Adipose tissue (tissue), 3 donors: ENCODE data around the gene PAGR1. TPM values are rescaled to one million over a fixed set of nuclear protein-coding genes. Genes with fewer than 3 reads are reported as not detected.
A peak's percentile ranks its signal among the peaks of the same experiment; 100 is the strongest.
"Not testable (repeated sequence)": the region's sequence is repeated elsewhere in the genome, so short reads cannot be mapped to it uniquely, and the experiment has no call there.

Source experiments
- H3K27ac ChIP-seq: one replicate; pipeline ENCODE4 v1.5.1; 2013; ENCODE audit warnings: low read depth, low read length
- WGBS, 3 donors: extraction: QIAGEN DNeasy Blood & Tissue Kit; methylation state at CpG; one replicate each; pipeline ENCODE4 v1.1.7; 2013; 5-methylcytosine and 5-hydroxymethylcytosine counted together
- polyA plus RNA-seq, 3 donors: library from polyadenylated mRNA; stranded (reverse); fragments of 200-250 nt; gene quantifications; one replicate each; pipeline ENCODE4 v1.2.3, GENCODE V29; 2013
- donor health status: healthy with polysubstance abuse.
- donor health status: Bipolar disorder and iron deficiency.
- donor health status: healthy.

PAGR1 gene
- polyA plus RNA-seq, 3 donors, result 15.2 to 33.3 (median 18.5) TPM

DNA sequence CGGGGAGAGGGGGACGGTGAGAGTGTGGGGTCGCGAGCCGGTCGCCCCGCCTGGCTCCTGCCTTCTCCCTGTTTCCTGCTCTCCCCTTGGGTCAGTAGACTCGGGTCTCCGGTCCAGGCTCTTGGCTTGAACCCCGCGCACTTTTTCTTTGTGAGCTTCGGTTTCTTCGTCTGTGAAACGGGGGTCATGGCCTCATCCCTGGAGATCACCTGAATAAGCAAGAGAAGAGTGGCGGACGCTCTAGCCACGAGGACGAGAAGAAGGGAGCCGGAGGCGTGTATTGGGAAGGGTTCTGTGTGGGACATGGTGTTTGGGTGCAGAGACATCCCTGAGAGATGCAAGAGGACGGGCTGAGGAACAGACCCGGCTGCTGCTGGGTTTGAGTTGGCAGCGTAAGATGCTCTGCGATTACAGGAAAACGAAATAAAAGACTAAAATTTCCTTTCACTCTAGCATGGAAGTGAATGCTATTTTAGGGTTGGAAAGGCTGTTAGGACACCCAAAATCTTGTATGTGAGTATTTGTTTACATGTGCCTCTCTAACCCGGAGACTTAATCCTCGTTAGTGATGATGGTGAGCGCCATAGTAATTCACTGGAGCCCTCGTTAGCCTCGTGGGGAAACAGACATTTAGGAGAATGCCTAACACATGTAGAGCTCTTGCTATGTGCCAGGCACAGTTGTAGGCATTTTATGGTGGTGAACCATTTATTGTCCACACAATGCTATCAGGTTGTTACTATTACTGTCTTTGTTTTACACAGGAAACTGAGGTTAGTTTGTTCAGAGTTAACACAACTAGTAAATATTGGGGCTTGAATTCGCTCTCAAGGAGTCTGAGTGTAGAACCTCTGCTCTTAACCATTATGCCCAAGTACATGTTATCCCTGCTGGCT, 24.8 kb upstream of the PAGR1 start:
- WGBS, 3 donors, result 2 to 3% (median 2%) methylated on average over 29 to 31 of the region's 31 CpGs
- no peak overlapping the region for H3K27ac ChIP-seq

DNA sequence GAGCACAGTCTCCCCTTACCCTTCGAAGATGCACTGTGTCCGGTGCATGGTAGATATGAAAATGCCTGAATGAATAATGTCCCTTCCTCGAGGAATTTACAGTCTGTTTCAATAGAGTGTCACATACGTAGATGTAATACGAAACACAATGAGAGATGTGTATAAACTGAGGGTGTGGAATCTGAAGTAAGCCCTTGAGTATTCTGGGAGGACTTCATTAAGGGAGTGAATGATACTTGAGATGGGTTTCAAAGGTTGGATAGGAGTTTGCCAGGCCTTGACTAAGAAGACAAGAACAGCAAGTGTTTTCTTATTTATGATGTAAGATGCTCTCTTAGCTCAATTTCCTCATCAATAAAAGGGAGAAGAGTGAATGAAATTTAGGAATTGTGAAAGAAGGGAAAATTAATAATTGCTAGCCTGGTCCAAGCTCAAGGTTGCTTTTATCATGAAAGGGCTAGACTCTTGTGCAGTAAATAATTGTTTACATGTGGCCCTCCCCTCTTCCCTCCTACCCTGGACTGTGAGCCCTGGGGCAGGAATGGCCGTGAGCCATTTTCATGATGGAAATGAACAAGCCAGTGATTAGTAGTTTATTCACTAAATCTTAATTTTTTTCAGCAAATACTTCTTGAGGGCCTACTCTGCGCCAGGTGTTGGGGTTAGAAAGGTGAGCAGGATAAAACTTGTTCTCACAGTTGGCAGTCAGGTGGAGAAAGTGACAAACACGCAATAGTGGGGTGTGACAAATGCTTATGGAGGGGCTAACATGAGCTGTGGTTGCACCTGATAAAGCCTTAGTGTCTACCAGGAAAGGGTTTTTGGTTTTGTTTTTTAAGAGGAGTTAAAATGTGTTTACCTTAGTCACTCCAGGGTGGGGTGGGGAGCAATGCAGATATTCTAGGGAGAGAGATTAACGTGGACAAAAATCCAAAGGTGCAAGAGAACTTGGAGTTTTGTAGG, 23.8 kb upstream of the PAGR1 start:
- WGBS, 3 donors, result 73 to 75% (median 75%) methylated on average over 9 of the region's 9 CpGs
- no peak overlapping the region for H3K27ac ChIP-seq

DNA sequence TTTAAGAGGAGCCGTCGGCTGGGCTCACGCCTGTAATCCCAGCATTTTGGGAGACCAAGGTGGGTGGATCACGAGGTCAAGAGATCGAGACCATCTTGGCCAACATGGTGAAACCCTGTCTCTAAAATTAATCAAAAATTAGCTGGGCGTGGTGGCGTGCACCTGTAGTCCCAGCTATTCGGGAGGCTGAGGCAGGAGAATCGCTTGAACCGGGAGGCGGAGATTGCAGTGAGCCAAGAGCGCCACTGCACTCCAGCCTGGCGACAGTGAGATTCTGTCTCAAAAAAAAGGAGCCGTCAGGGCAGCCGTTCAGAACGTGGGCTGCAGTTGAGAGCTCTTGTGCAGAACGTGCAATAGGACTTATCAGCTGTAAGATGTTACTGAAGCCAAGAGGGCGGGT, 22.8 kb upstream of the PAGR1 start:
- WGBS, 3 donors, result 88 to 92% (median 92%) methylated on average over 18 of the region's 18 CpGs
- not testable (repeated sequence) for H3K27ac ChIP-seq

DNA sequence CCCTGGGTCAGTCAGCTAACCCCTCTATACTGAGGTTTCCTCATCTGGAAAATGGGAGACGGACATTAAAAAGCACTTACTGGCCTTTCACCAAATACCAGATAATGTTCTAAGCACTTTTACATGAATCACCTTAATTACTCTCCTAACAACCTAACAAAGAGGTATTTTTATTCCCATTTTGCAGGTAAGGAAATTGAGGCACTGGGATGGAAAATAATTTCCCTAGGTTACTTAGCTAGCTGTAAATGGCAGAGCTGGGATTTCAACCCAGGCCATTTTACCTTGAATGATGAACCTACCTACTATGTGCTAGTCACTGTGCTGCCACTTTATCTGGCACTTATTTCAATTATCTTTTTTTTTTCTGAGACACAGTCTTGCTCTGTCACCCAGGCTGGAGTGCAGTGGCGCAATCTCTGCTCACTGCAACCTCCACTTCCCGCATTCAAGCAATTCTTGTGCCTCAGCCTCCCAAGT, 21.7 kb upstream of the PAGR1 start:
- H3K27ac ChIP-seq, result no peak overlapping the region
- WGBS, 3 donors, result 92 to 100% (median 95%) methylated on average over 3 of the region's 3 CpGs

DNA sequence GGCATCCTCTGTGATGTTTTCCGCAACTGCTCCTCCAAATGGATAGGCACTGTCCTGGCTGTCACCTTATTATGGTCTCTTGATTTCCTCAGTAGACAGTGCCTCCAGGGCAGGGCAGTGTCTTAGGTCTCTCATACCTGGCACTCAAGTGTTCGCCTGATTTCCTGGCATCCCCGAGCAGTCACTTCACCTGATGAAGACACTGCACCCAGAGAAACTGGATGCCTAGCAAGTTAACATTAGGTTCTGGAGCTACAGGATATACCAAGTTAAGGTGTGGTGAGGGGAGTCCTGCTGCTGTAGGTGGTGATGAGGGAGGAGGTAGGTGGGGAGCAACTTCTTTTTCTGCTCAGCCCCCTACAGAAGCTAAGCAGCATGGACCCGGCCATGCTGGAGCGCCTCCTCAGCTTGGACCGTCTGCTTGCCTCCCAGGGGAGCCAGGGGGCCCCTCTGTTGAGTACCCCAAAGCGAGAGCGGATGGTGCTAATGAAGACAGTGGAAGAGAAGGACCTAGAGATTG, 13.5 kb upstream of the PAGR1 start:
- 95 to 96% (median 95%) methylated on average over 8 of the region's 8 CpGs for WGBS, 3 donors
- no peak overlapping the region for H3K27ac ChIP-seq

DNA sequence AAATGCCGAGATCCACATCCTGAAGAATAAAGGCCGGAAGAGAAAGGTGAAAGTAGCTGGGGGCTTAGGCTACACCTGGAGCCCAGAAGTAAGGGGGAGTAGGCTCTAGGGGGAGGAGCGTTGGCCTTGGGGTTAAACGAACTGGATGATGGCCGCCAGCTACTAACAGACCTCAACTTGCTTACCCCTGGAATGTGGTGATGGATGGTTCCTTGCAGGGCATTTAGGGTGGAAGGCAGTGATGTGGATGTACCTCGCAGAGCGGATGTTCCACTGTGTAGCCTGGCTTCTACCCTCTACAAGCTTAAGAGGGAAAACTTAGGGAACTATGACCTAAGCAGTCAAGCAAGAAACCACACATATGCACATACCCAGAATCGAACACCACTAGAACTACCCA, 11.9 kb upstream of the PAGR1 start:
- H3K27ac ChIP-seq, result no peak overlapping the region
- WGBS, 3 donors, result 74 to 79% (median 76%) methylated on average over 8 of the region's 8 CpGs

DNA sequence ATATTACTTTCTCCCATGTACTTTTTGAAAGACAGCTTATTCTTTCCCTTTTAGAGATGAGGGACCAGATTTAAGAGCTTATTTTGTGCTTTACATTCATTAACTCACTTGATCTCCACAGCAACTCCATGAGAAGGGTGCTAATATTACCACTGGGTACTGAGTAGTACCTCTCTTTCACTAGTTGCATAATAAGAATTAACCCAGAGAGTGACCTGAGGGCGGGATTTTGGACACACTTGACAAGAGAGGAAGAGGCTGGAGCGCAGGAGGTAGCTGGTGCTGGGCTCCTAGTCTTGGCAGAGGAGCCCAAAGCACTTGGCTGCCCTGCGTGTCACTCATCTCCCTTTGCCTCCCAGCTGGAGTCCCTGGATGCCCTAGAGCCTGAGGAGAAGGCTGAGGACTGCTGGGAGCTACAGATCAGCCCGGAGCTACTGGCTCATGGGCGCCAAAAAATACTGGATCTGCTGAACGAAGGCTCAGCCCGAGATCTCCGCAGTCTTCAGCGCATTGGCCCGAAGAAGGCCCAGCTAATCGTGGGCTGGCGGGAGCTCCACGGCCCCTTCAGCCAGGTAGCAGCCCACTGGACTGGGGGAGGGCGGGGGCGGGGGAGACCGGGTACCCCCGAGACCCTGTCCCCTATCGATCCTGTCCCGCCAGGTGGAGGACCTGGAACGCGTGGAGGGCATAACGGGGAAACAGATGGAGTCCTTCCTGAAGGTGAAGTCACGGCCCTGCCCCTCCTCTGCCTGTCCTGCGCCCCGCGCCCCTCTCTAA, 11.3 kb upstream of the PAGR1 start:
- 1 to 4% (median 4%) methylated on average over 19 to 26 of the region's 26 CpGs for WGBS, 3 donors
- H3K27ac ChIP-seq, result peak overlapping the region; percentile 39

DNA sequence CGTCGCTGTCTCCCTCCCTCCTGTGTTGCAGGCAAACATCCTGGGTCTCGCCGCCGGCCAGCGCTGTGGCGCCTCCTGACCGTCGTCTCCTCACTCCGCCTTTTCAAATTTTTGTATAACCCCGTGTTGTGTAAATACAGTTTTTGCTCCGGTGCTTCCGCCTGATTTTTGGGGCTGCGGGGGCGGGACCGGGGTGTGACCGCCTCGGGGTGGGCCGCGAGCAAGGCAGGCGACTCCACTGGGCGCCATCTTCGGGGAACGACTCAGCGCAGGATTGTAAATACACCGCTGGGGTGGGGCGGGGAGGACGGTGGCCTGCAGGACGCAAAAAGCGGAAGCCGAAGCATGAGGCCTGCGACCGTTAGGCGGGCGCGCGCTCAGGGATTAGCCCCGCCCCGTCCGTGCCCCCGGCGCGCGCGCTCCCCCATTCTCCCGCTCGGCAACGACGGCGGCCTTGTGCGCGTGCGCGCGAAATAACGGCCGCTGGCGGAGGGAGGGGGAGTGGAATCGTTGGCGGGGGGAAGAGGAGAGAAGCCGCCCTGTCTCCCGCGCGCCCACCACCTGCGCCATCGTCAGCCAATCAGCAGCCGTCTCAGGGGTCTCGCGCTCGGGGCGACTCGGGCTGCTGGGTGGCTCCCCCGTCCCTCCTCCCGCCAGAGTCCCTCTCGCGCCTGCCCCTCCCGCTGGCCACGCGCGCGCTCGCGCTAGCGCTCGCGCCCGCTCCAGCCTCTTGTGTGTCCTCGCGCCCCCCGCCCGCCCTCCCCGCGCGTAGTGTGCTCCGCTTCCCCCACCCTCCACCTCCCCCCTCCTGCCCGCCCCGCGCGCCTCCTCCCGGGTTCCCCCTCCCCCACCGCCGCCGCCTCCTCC, 10.5 kb upstream of the PAGR1 start:
- 0 to 1% (median 1%) methylated on average over 76 to 96 of the region's 103 CpGs for WGBS, 3 donors

DNA sequence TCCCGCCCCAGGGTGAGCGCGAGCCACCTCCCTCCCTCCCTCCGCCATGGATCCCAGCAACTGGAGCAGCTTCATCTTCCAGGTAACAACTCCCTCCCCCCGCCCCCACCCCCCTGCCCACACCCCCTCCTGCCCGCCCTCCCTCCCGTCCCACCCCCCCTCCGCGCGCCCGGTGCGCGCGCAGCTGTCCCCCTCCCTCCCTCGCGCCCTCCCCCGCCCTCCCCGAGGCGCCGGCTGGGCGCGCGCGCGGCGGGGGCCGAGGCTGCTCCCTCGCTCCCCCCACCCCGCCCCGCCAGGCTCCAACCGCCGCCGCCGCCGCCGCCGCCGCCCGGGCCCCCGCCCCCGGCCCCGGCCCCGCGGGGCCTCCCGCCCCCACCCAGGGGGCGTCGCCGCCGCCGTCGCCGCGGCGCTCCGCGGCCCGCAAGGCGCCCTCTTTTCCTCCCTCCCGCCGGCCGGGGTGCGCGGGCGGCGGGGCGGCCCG, 9.8 kb upstream of the PAGR1 start, which contains the start of gene MAZ:
MAZ (plus strand) TSS at position 431 of the 481 bp plus-strand sequence. CDS start 173 bp downstream, outside the sequence.
- 0 to 2% (median 1%) methylated on average over 12 to 45 of the region's 67 CpGs for WGBS, 3 donors

More for the DNA sequence above, 10.5 kb upstream of the PAGR1 start:
- peak overlapping the region; percentile 83 for H3K27ac ChIP-seq

DNA sequence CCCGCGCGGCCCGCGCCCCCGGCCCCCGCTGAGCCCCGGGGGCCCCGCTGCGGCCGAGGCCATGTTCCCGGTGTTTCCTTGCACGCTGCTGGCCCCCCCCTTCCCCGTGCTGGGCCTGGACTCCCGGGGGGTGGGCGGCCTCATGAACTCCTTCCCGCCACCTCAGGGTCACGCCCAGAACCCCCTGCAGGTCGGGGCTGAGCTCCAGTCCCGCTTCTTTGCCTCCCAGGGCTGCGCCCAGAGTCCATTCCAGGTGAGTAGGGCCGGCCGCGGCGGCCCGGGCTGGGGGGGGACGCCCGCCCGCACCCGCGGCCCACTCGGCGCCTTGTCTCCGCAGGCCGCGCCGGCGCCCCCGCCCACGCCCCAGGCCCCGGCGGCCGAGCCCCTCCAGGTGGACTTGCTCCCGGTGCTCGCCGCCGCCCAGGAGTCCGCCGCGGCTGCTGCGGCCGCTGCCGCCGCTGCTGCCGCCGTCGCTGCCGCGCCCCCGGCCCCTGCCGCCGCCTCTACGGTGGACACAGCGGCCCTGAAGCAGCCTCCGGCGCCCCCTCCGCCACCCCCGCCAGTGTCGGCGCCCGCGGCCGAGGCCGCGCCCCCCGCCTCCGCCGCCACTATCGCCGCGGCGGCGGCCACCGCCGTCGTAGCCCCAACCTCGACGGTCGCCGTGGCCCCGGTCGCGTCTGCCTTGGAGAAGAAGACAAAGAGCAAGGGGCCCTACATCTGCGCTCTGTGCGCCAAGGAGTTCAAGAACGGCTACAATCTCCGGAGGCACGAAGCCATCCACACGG, 9.1 kb upstream of the PAGR1 start:
- 1% methylated on average over 62 to 98 of the region's 99 CpGs for WGBS, 3 donors
- H3K27ac ChIP-seq, result peak overlapping the region; percentile 24

More for the DNA sequence above, 9.8 kb upstream of the PAGR1 start, which contains the start of gene MAZ:
- H3K27ac ChIP-seq, result peak within 1 kb of the TSS; percentile 83

DNA sequence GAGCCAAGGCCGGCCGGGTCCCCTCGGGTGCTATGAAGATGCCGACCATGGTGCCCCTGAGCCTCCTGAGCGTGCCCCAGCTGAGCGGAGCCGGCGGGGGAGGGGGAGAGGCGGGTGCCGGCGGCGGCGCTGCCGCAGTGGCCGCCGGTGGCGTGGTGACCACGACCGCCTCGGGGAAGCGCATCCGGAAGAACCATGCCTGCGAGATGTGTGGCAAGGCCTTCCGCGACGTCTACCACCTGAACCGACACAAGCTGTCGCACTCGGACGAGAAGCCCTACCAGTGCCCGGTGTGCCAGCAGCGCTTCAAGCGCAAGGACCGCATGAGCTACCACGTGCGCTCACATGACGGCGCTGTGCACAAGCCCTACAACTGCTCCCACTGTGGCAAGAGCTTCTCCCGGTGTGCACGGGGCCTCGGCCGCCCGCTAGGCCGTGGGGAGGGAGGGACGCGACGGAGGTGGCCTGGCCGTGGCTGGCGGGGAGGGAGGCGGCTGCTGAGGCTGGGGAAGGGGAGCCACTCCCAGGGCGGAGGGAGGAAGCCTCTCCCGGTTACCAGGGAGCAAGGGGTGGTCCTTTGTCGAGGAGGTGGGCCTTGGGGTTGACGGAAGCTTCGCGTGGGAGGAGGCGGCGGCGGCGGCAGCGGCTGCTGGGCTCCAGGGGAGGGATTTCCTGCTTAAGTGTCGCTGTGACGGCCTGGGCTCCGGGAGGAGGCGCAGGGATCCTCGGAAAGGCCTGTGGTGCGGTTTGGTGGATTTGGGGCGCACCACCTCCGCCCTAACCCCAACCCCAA, 8.3 kb upstream of the PAGR1 start:
- H3K27ac ChIP-seq, result peak overlapping the region; percentile 67
- 2 to 22% (median 2%) methylated on average over 52 to 69 of the region's 69 CpGs for WGBS, 3 donors

DNA sequence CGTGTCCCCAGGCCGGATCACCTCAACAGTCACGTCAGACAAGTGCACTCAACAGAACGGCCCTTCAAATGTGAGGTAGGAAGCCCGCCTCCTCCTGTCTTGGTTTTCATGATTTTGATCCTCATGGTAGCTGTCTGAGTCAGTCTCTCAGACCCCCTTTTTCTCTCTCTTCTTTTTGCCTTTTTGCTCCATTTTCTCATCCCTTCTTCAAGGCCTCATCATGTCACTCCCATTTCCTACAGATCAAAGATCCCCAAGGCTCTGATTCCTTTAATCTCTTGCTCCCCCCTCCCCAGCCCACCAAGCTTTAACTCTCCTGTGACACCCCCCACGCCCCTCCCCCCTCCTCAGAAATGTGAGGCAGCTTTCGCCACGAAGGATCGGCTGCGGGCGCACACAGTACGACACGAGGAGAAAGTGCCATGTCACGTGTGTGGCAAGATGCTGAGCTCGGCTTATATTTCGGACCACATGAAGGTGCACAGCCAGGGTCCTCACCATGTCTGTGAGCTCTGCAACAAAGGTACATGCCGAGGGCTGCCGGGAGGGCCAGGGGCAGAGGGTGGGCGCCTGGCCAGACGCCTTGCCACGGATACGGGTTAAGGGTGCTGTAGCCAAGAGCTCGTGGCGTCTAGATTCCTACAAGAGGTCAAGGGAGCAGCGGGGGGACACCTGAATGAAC, 7.6 kb upstream of the PAGR1 start:
- WGBS, 3 donors, result 52 to 73% (median 52%) methylated on average over 25 of the region's 25 CpGs

DNA sequence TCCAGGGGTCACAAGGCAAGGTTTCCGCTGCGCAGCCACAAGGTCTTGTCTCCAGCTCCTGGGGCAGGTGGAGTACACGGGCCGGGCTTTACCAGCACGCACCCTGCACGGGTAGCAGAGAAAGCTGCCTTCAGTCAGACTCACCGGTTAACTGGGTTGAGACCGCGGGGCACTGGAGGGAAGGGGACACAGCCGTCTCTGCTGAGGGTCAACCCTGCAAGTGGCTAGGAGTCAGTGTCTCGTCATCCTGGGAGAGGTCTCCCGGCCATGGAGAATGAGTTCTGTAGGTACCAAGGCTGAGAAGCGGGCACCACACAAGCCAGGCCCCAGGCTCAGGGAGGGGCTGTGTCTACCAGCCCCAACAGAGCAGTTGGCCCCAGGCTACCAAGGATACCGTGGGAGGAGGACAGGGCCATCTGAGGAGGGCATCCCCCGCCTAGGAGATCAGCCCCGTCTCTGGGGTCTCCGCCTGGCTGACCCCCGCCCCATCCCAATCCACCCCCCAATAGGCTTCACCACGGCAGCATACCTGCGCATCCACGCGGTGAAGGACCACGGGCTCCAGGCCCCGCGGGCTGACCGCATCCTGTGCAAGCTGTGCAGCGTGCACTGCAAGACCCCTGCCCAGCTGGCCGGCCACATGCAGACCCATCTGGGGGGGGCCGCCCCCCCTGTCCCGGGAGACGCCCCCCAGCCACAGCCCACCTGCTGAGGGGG, 6.8 kb upstream of the PAGR1 start:
- 74 to 85% (median 79%) methylated on average over 29 to 31 of the region's 31 CpGs for WGBS, 3 donors

More for the DNA sequence above, 7.6 kb upstream of the PAGR1 start:
- peak overlapping the region; percentile 67 for H3K27ac ChIP-seq

More for the DNA sequence above, 6.8 kb upstream of the PAGR1 start:
- no peak overlapping the region for H3K27ac ChIP-seq
